SK-N-SH treated with all-trans-retinoic acid at 6 μM for 48 hours (cell line): ENCODE results near the gene SSUH2.

ENCODE experiments used
- ARNTL ChIP-seq: fragments of 450-650 bp; formaldehyde crosslinking; IDR thresholded peaks from 2 replicates; pipeline ENCODE4 v1.5.0; 2020; ENCODE audit warnings: low read depth, mild to moderate bottlenecking, moderate library complexity, borderline replicate concordance
- BACH2 ChIP-seq: fragments of 250-450 bp; sonication (Bioruptor Pico); IDR thresholded peaks from 2 replicates; pipeline ENCODE4 v1.9.0; 2021; ENCODE audit warnings: mild to moderate bottlenecking, borderline replicate concordance
- CREB5 ChIP-seq: fragments of 250-450 bp; sonication (Bioruptor Pico); IDR thresholded peaks from 2 replicates; pipeline ENCODE4 v1.5.1; 2020; ENCODE audit warnings: low read depth, mild to moderate bottlenecking, moderate library complexity
- CSDC2 ChIP-seq: fragments of 250-450 bp; sonication (Bioruptor Pico); IDR thresholded peaks from 2 replicates; pipeline ENCODE4 v1.5.0; 2020; ENCODE audit warnings: mild to moderate bottlenecking, moderate library complexity
- OSR1 ChIP-seq: fragments of 250-450 bp; sonication (Bioruptor Pico); IDR thresholded peaks from 2 replicates; pipeline ENCODE4 v1.8.0; 2022; ENCODE audit warnings: moderate library complexity, mild to moderate bottlenecking, inconsistent platforms
- PATZ1 ChIP-seq: fragments of 250-450 bp; sonication (Bioruptor Pico); IDR thresholded peaks from 2 replicates; pipeline ENCODE4 v1.8.0; 2020; ENCODE audit warnings: mild to moderate bottlenecking, moderate library complexity, borderline replicate concordance
- PPARA ChIP-seq: fragments of 250-450 bp; sonication (Bioruptor Pico); IDR thresholded peaks from 2 replicates; pipeline ENCODE4 v1.5.0; 2020; ENCODE audit warnings: mild to moderate bottlenecking, borderline replicate concordance
- RARB ChIP-seq: fragments of 250-450 bp; sonication (Bioruptor Pico); IDR thresholded peaks from 2 replicates; pipeline ENCODE4 v1.8.0; 2021; ENCODE audit warnings: mild to moderate bottlenecking, moderate library complexity
- TOX ChIP-seq: fragments of 250-450 bp; sonication (Bioruptor Pico); IDR thresholded peaks from 2 replicates; pipeline ENCODE4 v1.8.0; 2021; ENCODE audit warnings: mild to moderate bottlenecking, moderate library complexity, borderline replicate concordance
- ZNF70 ChIP-seq: fragments of 450-650 bp; formaldehyde crosslinking; IDR thresholded peaks from 2 replicates; pipeline ENCODE4 v1.5.0; 2020; ENCODE audit warnings: mild to moderate bottlenecking, moderate library complexity
- TF ChIP-seq, protein P1 (sequence below): fragments of 250-450 bp; sonication (Bioruptor Pico); IDR thresholded peaks from 2 replicates; pipeline ENCODE4 v1.5.1; 2021; ENCODE audit warnings: mild to moderate bottlenecking, moderate library complexity

- TF ChIP-seq PATZ1 (CRISPR knock-in tag), result no peak
- no peak for TF ChIP-seq CSDC2 (CRISPR knock-in tag)
- TF ChIP-seq BACH2 (CRISPR knock-in tag), result no peak
- no peak for TF ChIP-seq ARNTL
- no peak for TF ChIP-seq PPARA
- TF ChIP-seq OSR1 (CRISPR knock-in tag), result no peak
- no peak for TF ChIP-seq TOX (CRISPR knock-in tag)
- TF ChIP-seq, protein P1, sequence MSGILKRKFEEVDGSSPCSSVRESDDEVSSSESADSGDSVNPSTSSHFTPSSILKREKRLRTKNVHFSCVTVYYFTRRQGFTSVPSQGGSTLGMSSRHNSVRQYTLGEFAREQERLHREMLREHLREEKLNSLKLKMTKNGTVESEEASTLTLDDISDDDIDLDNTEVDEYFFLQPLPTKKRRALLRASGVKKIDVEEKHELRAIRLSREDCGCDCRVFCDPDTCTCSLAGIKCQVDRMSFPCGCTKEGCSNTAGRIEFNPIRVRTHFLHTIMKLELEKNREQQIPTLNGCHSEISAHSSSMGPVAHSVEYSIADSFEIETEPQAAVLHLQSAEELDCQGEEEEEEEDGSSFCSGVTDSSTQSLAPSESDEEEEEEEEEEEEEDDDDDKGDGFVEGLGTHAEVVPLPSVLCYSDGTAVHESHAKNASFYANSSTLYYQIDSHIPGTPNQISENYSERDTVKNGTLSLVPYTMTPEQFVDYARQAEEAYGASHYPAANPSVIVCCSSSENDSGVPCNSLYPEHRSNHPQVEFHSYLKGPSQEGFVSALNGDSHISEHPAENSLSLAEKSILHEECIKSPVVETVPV, result no peak
- no peak for TF ChIP-seq ZNF70 (CRISPR knock-in tag)
- TF ChIP-seq RARB (CRISPR knock-in tag), result no peak
- no peak for TF ChIP-seq CREB5 (CRISPR knock-in tag)
Measured at GRCh38 chr3:8625991-8626390, 18.6 kb downstream of the SSUH2 start.
